Measurements from ENCODE around the gene SCN5A.

GRCh38 chr3:38555149-38555840, 94.2 kb downstream of the SCN5A start:
- TF ChIP-seq BHLHE40 (IDR thresholded peaks at IDR 0.05; ENCODE audit: borderline replicate concordance) (no peak), FOXK2 (IDR thresholded peaks at IDR 0.05) (no peak), TARDBP (IDR thresholded peaks at IDR 0.05) (no peak), ELF4 (IDR thresholded peaks at IDR 0.05) (no peak), ZNF384 (IDR thresholded peaks at IDR 0.05) (no peak), ARNT (IDR thresholded peaks at IDR 0.05) (no peak), SP1 (IDR thresholded peaks at IDR 0.05) (no peak), HDGF (IDR thresholded peaks at IDR 0.05; ENCODE audit: borderline replicate concordance) (no peak), LEF1 (IDR thresholded peaks at IDR 0.05; ENCODE audit: borderline replicate concordance) (no peak), PKNOX1 (IDR thresholded peaks at IDR 0.05) (no peak), FOXM1 (IDR thresholded peaks at IDR 0.05; ENCODE audit: borderline replicate concordance) (no peak)

Measured in HEK293T (cell line).